Natural killer cell treated with Interleukin-12 subunit alpha and Interleukin-12 subunit beta and Interleukin-15 and Interleukin-18, amount 100 ng/mL, for 72 hours (primary cell): Measurements from ENCODE around the gene BORCS6. TPM values are rescaled to one million over a fixed set of nuclear protein-coding genes. Genes with fewer than 3 reads are reported as not detected.

Experiments
- ATAC-seq, 2 donors: fragments of 150-1000 bp; cut with Tn5 transposase in 1 of 2; sonication (Bioruptor Pico), chemical (Tn5 transposase) in 1 of 2; 2 replicates each; pipeline ENCODE4 v1.10.0; 2021
- DNase-seq: peaks from one replicate; pipeline ENCODE4 v3.0.0; 2022; ENCODE audit warnings: low spot score
- H3K27ac Mint-ChIP-seq, 2 donors: 1 replicate in 1 of 2; 2 replicates in 1 of 2; pipeline ENCODE4 v1.8.0; 2022; ENCODE audit warnings: mixed read lengths in 2 of 2, mild to moderate bottlenecking in 1 of 2, moderate library complexity in 1 of 2
- H3K27me3 Mint-ChIP-seq, 2 donors: 1 replicate in 1 of 2; 2 replicates in 1 of 2; pipeline ENCODE4 v1.8.0; 2022; ENCODE audit warnings: mixed read lengths in 2 of 2
- H3K36me3 Mint-ChIP-seq: one replicate; pipeline ENCODE4 v1.8.0; 2022; ENCODE audit warnings: mixed read lengths
- H3K4me1 Mint-ChIP-seq, 2 donors: 1 replicate in 1 of 2; 2 replicates in 1 of 2; pipeline ENCODE4 v1.8.0; 2022; ENCODE audit warnings: low read depth in 2 of 2, mixed read lengths in 2 of 2, mild to moderate bottlenecking in 1 of 2
- H3K4me3 Mint-ChIP-seq: one replicate; pipeline ENCODE4 v1.8.0; 2022; ENCODE audit warnings: mixed read lengths
- H3K9me3 Mint-ChIP-seq: 2 replicates; pipeline ENCODE4 v1.8.0; 2022; ENCODE audit warnings: mixed read lengths
- total RNA-seq, 2 donors: library from RNA; stranded (reverse); gene quantifications; one replicate each; pipeline ENCODE4 v1.2.3, GENCODE V29; 2022

BORCS6 gene
- total RNA-seq, 2 donors from 2014 or later = 10.4 to 11.6 TPM

DNA sequence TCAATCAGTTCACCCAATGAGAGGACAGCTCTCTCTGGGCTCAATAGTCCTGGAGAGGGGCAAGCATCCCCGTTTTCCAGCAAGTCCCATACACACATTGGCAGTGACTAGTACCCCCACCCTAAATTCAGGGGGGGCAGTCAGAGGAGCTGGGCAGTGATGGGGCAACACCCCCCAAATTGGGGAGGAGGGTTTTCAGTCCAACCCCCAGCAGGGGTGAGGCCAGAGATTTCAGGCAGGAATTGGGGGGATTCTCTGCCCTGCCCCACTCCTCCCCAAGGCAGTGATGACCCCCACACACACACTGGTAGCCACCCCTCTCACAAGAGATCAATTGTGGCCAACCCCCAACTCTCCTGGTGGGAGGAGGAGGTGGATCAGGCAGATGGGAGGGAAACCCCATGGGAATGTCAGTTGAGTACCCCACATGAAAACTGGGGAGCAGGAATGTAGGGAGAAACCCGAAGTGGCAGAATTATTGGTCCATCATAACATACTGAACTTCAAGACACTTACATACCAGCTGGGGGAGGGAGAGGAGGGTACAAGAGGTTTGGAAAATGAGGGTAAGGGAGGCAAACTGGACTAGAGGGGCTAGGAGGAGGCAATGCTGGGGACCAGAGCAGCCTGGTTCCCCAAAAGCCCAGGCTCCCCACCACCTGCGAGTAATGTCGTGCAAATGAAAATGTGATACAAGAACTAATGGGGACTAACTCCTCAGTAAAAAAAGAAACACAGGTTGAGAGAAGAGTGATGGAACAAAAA lies 30.3 kb downstream of the BORCS6 start:
- ATAC-seq (no peak), DNase-seq (no peak)
- no peaks in the 10 kb centered on the region for H3K27me3 Mint-ChIP-seq
- H3K27ac Mint-ChIP-seq = peak overlapping the region; percentile 43 to 85
- H3K36me3 Mint-ChIP-seq = peaks cover 8% of the 10 kb centered on the region
- H3K4me1 Mint-ChIP-seq = peaks cover 46 to 50% of the 10 kb centered on the region in 2 donors
- H3K4me3 Mint-ChIP-seq = peak overlapping the region; percentile 85
- H3K9me3 Mint-ChIP-seq = no peaks in the 10 kb centered on the region

DNA sequence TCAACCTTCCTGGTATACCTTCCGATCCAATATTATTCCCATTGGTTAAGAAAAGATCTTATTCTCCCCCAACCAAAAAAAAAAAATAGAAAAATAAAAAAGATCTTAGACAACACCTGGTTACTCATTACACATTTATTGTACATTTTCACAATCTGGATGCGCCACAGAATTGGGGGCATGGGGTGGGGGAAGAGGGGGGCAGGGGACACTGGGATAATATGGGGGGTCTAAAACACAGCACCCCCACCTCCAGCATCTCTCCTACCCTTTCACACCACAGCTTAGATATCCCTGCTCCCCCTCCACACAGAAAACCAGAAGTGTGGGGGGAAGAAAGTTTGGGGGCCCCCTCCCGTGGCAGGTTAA lies 31.0 kb downstream of the BORCS6 start:
- Mint-ChIP-seq H3K36me3 (peaks cover 8% of the 10 kb centered on the region), H3K9me3 (no peaks in the 10 kb centered on the region), H3K4me1 (peaks cover 44% of the 10 kb centered on the region in 2 donors), H3K27ac (peak overlapping the region; percentile 70 to 85), H3K4me3 (peak overlapping the region; percentile 61), H3K27me3 (no peaks in the 10 kb centered on the region)
- no peak for ATAC-seq
- no peak for DNase-seq

DNA sequence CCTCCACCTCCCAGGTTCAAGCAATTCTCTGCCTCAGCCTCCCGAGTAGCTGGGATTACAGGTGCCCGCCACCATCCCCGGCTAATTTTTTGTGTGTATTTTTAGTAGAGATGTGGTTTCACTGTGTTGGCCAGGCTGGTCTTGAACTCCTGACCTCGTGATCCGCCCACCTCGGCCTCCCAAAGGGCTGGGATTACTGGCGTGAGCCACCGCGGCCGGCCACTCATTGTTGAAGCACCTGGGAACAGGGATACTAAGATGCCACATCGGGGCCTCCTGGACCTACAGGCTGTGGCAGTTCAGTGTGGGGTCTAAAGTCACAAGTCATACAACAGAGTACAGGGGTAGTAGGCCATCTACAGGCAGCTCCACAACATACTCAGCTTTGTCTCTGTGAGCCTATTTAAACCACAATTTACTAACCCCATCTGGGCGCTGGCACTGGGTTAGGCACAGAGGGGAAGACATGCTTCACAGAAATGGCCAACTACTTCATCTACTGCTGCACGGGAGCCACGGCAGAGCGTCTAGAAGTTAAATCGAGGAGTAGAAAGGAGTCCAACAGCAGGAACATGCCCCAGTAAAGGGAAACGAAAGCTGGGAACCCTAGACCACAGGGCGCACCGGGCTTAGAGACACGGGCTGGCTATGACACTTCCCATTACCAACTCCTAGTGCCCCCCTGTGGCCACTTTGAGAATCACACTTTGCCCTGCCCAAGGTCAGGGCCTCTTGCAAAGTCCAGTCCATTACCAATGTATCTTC lies 31.5 kb downstream of the BORCS6 start:
- ATAC-seq (peak in 1 of 2 donors; percentile 21), DNase-seq (peak; percentile 92)
- peaks cover 8% of the 10 kb centered on the region for H3K36me3 Mint-ChIP-seq
- H3K27me3 Mint-ChIP-seq = no peaks in the 10 kb centered on the region
- H3K4me1 Mint-ChIP-seq = peaks cover 38 to 45% of the 10 kb centered on the region in 2 donors
- H3K9me3 Mint-ChIP-seq = no peaks in the 10 kb centered on the region
- H3K27ac Mint-ChIP-seq = peak overlapping the region; percentile 70 to 85
- H3K4me3 Mint-ChIP-seq = peak overlapping the region; percentile 61

DNA sequence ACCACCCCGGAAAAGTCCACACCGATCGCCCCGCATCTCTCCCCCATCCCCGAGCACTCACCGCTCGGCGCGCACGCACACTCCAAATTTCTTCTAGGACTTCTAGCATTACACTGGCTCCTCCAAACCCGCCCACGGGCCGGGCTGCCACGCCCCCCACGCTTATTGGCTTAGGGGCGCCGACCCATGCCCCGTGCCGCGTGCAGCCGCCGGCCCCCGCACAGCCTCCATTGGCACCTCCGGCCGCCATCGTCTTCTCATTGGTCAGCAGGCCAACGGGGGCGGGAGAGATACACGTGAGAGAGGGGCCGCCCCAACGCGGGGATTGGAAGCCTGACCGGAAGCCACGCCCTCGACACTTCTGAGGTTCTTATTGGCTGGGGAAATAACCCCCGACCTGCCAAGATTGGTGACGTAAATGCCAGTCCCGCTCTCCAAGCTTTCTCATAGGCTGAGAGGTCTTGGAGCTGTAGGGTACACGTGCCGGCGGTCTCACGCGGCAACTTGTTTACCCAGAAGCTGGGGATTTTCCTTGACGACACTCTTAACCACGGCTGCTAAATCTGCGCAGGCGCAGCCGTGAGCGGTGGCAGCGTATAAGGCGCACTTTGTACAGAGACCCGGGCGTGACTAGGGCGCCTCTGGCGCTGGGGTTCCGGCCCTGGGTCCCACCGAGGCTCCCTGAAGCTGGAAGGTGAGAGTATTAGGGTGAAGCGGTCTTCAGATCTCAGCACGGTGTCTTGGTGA lies 33.6 kb downstream of the BORCS6 start:
- DNase-seq (peak; percentile 100), ATAC-seq (peak; percentile 92)
- no peak overlapping the region for H3K4me3 Mint-ChIP-seq
- peaks cover 34 to 56% of the 10 kb centered on the region in 2 donors for H3K4me1 Mint-ChIP-seq
- H3K27ac Mint-ChIP-seq = no peak overlapping the region
- H3K9me3 Mint-ChIP-seq = no peaks in the 10 kb centered on the region
- H3K36me3 Mint-ChIP-seq = peaks cover 8% of the 10 kb centered on the region
- H3K27me3 Mint-ChIP-seq = no peaks in the 10 kb centered on the region

DNA sequence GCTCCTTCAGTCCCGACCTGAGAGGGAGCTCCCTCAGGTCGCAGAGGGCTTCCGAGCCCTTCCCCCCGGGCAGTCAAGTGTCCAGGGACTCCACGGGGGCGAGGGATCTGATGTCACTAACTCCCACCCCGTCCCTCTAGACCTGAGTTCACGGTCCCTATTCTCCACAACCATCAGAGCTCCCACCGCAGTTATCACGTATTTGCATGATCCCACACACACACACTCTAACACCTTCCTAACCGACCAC lies 34.1 kb downstream of the BORCS6 start:
- ATAC-seq (no peak), DNase-seq (no peak)
- Mint-ChIP-seq H3K27ac (no peak overlapping the region), H3K36me3 (peaks cover 8% of the 10 kb centered on the region), H3K27me3 (no peaks in the 10 kb centered on the region), H3K4me3 (no peak overlapping the region), H3K4me1 (peaks cover 31 to 53% of the 10 kb centered on the region in 2 donors), H3K9me3 (no peaks in the 10 kb centered on the region)

DNA sequence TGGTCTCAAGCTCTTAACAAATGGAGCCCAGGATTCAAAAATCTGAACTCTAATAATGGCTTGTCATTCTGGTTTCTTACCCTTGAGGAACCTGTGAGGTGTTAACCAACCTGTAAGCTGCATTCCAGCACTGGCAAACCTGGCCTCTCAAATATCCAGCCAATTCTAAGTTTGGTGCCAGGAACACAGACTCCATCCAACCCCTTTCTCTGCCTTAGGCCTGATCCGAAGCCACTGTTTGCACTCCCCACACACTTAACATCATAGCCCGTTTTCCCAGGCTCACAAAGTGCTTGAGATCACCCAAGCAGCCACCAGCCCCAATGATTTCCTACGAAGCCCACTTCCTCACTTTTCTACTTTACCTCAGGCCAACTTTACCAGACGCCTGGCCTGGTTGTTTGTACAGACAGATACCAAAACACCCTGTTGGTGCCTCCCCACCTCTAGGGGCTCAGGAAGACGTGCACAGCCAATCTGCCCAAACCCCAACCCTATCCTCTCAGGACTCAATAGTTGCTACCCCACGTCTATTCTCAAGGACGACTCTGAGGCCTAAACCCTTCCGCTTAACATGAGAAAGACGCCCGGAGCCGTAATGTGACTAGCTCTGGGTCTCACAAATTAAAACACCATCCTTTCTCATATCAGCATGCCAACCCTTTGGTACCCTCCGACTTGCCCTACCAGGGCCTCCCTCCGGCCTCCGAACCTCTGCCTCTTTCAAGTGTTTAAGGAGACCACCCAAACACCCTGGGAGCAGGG lies 34.6 kb downstream of the BORCS6 start:
- ATAC-seq (no peak), DNase-seq (no peak)
- no peaks in the 10 kb centered on the region for H3K9me3 Mint-ChIP-seq
- H3K36me3 Mint-ChIP-seq = peaks cover 6% of the 10 kb centered on the region
- H3K4me1 Mint-ChIP-seq = peaks cover 26 to 50% of the 10 kb centered on the region in 2 donors
- H3K27ac Mint-ChIP-seq = no peak overlapping the region
- H3K27me3 Mint-ChIP-seq = no peaks in the 10 kb centered on the region
- no peak overlapping the region for H3K4me3 Mint-ChIP-seq

DNA sequence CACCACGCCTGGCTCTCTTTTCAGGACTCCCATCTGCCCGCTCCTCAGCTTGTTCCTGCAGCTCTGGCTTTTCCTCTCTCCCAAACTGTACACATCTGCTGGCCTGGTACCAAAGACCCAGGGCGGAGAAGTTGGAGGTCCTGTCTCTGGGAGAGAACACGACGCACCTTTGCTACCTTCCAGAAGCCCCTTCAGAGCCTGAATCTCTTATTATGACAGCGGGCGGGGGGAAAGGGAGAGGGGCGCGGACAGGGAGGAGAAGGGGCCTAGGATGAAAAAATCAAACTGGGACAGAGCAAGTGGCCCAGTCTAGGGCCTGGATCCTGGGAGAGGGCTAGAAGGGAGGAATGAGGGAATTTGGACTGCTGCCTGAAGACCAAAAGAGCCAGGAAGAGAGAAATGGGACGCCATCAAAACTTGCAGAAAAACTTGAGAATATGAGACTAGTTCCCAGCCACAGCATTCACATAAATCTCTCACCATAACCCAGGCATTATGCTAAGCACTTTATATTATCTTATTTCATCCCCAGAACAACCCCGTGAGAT lies 35.3 kb downstream of the BORCS6 start:
- H3K4me1 Mint-ChIP-seq = peaks cover 19 to 46% of the 10 kb centered on the region in 2 donors
- ATAC-seq (no peak), DNase-seq (no peak)
- no peak overlapping the region for H3K4me3 Mint-ChIP-seq
- no peaks in the 10 kb centered on the region for H3K27me3 Mint-ChIP-seq
- H3K27ac Mint-ChIP-seq = no peak overlapping the region
- no peaks in the 10 kb centered on the region for H3K36me3 Mint-ChIP-seq
- no peaks in the 10 kb centered on the region for H3K9me3 Mint-ChIP-seq

DNA sequence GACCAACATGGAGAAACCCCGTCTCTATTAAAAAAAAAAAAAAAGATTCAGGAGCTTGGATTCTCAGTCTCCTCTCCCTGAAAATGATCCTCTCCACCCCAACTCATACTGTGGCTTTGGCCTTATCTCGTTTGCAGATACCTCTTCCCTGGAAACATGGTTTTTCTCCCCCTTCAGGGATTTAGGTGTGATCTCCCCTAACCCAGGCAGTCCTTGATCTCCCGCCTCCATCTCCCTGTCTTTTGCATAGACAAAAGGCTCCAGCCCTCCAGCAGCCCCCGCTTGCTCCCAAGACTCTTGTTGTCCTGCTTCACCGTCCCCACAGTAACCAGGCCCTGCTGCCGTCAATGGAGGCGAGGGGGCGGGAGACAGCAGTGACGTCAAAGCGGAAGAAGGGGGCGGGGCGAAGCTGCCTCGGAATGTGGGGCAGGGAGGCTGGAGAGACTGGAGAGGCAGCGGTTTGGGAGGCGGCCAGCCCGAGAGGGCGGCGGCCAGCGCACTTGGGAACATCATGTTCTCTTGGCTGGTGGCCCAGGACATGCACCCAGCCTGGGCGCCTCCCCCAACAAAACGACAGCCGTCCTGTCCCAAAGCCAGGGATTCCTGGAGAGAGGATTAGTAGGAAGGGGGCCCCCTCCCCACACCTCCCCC lies 35.9 kb downstream of the BORCS6 start:
- peaks cover 15 to 40% of the 10 kb centered on the region in 2 donors for H3K4me1 Mint-ChIP-seq
- H3K27ac Mint-ChIP-seq = no peak overlapping the region
- no peak overlapping the region for H3K4me3 Mint-ChIP-seq
- H3K27me3 Mint-ChIP-seq = no peaks in the 10 kb centered on the region
- H3K9me3 Mint-ChIP-seq = no peaks in the 10 kb centered on the region
- ATAC-seq (no peak), DNase-seq (peak; percentile 83)
- no peaks in the 10 kb centered on the region for H3K36me3 Mint-ChIP-seq

DNA sequence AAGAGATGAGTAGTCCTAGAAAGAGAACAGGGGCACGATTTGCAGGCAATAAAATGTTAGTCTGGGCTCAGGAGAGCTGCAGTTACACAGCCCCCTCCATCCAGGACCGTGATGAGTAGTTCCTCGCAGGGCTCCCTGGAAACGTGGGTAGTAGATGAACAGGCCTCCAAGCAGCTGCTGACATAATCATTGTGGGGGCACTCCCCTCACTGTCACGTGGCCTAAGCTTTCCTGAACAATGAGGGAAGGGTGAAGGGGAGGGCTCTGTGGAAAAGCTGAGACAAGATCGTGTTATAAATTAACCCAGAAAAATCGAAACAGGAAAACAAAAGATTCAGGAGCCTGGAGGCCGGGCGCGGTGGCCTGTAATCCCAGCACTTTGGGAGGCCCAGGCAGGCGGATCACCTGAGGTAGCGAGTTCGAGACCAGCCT lies 36.4 kb downstream of the BORCS6 start:
- no peak for ATAC-seq
- H3K4me1 Mint-ChIP-seq = peaks cover 10 to 36% of the 10 kb centered on the region in 2 donors
- H3K36me3 Mint-ChIP-seq = no peaks in the 10 kb centered on the region
- H3K4me3 Mint-ChIP-seq = no peak overlapping the region
- H3K27me3 Mint-ChIP-seq = no peaks in the 10 kb centered on the region
- no peak overlapping the region for H3K27ac Mint-ChIP-seq
- no peaks in the 10 kb centered on the region for H3K9me3 Mint-ChIP-seq
- DNase-seq = no peak

DNA sequence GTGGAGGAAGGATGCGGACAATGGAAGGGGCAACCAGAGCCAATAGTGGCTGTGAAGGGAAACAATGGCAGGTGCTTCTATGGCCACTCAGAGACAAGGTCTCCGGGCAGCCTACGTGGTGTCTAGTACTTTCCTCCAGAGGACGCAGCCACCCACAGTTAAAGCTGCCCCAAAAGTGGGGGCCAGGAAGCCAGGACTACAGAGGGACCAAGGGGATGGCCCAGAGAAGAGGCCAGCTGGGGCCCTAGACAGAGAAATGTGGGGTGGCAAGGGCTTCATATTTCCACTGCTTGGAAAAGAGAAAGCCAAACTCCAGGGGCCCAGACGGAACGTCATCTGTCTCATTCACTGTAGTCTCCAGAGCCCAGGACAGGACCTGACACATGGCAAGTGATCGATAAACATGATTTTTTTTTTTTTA lies 36.9 kb downstream of the BORCS6 start:
- peaks cover 7 to 34% of the 10 kb centered on the region in 2 donors for H3K4me1 Mint-ChIP-seq
- H3K4me3 Mint-ChIP-seq = no peak overlapping the region
- no peak for DNase-seq
- no peak overlapping the region for H3K27ac Mint-ChIP-seq
- no peaks in the 10 kb centered on the region for H3K36me3 Mint-ChIP-seq
- ATAC-seq = no peak
- no peaks in the 10 kb centered on the region for H3K9me3 Mint-ChIP-seq
- H3K27me3 Mint-ChIP-seq = no peaks in the 10 kb centered on the region

DNA sequence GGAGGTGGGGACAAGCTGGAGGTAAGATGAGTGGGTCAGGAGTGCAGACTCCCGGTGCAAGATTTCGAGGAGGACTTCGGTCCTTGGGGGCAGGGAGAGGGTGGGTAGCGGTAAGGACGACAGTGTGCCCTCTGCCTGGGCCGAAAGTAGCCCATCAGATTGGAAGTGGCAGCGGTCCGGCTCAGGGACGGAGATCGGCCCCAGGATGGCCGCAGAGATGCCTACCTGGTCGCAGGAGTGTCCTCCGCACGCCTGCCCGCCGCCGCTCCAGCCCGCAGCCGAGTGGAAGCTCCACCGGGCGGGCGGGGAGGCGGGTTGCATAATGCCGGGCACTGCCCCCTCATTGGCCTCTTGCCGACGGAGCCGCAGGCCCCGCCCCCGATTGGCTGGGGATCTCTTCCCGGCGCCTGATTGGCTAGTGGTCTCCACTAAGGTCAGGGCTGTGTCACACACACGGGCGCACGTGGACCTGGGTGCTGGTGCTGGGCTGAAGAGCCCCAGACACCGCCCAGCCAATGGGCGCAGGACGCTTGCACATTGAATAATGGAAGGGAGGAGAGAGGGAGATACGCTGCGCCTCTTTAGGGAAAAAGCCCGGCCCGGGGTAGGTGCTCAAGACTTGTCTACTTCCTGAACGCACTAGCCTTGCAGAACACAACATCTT lies 37.7 kb downstream of the BORCS6 start, which contains the start of gene PER1:
Gene PER1 (minus strand): TSS at position 293 of the 664 bp plus-strand sequence. CDS start 1,698 bp downstream, outside the sequence.
- H3K36me3 Mint-ChIP-seq = no peaks in the 10 kb centered on the region
- peak; percentile 55 to 63 for ATAC-seq

DNA sequence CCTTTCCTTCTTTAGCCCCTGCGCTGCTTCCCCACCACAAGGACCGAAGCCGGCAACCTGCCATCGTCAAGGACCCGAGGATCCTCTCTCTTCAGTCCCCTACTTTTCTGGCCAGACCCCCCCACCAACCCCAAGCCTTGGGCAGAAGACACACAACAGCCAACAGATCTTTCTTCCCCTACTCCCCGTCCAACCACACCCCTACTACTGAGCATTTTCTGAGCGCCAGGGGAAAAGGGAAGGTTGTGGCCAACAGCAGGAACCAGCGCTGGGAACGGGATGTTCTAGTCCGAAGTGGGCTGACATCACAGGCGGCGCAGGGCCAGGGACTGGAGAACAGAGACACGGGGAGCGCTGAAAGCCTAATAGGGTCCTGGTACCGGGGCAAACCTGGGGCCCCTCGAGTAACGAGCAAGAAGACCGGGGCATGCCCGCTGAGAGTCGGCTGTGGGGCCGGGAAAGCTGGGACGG lies 38.3 kb downstream of the BORCS6 start:
- H3K9me3 Mint-ChIP-seq = no peaks in the 10 kb centered on the region
- no peak overlapping the region for H3K4me3 Mint-ChIP-seq
- peak overlapping the region in 1 of 2 donors; percentile 89 for H3K27ac Mint-ChIP-seq
- no peaks in the 10 kb centered on the region for H3K36me3 Mint-ChIP-seq
- no peak for ATAC-seq
- DNase-seq = no peak
- H3K27me3 Mint-ChIP-seq = no peaks in the 10 kb centered on the region
- peaks cover 7 to 34% of the 10 kb centered on the region in 2 donors for H3K4me1 Mint-ChIP-seq

More for the DNA sequence above, 37.7 kb downstream of the BORCS6 start, which contains the start of gene PER1:
- peak within 1 kb of the TSS in 1 of 2 donors; percentile 89 for H3K27ac Mint-ChIP-seq
- H3K27me3 Mint-ChIP-seq = no peaks in the 10 kb centered on the region
- DNase-seq = peak; percentile 94
- H3K4me3 Mint-ChIP-seq = no peak within 1 kb of the TSS
- no peaks in the 10 kb centered on the region for H3K9me3 Mint-ChIP-seq
- peaks cover 7 to 34% of the 10 kb centered on the region in 2 donors for H3K4me1 Mint-ChIP-seq
